ENCODE data around the gene SIRT2.

SIRT2 gene

DNA sequence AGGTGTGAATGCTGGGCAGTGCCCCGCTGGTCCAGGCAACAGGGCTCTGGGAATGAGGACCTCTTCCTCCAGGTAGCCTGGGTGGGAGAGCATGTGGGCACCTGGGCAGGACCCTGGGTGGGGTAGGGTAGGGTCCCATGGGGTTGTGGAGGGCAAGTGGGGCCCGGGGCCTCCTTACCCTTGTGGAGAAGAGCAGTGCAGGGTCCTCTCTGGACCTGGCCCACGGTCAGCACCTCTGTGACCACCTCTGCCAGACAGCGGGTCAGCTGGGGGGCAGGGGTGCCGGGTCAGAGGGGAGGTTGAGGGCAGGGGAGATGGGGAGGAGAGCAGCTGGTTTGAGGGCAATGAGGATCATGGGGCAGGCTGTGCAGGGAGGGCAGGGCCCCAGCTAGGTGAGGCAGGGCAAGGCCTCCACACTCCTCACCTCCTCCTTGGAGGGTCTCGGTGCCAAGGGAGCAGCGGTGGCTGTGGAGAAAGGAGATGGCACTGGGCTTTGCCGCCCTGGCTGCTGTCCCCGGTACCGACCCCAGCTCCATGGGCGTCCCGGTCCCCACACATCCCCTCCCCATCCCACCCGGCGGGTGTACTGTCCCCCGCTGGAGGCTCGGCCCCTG is 12.1 kb upstream of the SIRT2 start:
- DNase-seq (ENCODE audit: insufficient read length, low spot score) (no peak), FAIRE-seq (no peak)
- TF ChIP-seq, protein P1, sequence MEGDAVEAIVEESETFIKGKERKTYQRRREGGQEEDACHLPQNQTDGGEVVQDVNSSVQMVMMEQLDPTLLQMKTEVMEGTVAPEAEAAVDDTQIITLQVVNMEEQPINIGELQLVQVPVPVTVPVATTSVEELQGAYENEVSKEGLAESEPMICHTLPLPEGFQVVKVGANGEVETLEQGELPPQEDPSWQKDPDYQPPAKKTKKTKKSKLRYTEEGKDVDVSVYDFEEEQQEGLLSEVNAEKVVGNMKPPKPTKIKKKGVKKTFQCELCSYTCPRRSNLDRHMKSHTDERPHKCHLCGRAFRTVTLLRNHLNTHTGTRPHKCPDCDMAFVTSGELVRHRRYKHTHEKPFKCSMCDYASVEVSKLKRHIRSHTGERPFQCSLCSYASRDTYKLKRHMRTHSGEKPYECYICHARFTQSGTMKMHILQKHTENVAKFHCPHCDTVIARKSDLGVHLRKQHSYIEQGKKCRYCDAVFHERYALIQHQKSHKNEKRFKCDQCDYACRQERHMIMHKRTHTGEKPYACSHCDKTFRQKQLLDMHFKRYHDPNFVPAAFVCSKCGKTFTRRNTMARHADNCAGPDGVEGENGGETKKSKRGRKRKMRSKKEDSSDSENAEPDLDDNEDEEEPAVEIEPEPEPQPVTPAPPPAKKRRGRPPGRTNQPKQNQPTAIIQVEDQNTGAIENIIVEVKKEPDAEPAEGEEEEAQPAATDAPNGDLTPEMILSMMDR (IDR thresholded peaks at IDR 0.05; ENCODE audit: insufficient read depth, missing control alignments): no peak

- DNase-seq (ENCODE audit: insufficient read length, low spot score): no peak
- TF ChIP-seq, protein P1 (IDR thresholded peaks at IDR 0.05; ENCODE audit: insufficient read depth, missing control alignments): no peak
- no peak for FAIRE-seq
Observed at GRCh38 chr19:38910488-38910887, 11.1 kb upstream of the SIRT2 start.

DNA sequence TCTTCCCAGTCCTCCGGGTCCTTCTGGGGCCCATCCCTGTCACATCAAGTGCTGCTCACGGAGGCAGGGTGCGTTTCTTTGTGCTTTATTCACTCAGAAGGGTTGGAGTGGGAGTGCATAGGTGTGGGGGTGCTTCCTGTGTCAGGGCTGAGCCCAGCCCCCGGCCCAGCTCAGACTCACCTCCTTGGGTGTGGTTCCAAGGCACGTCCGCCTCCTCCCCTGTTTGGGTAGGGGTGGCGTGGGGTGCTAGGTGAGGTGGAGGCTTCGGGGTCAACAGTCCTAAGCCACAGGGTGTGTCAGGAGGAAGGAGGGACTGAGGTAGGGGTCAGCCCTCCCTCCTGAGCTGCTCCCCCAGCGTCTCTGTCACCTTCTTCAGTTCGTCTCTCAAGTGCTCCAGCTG is 9.5 kb upstream of the SIRT2 start:
- TF ChIP-seq, protein P1 (IDR thresholded peaks at IDR 0.05; ENCODE audit: insufficient read depth, missing control alignments): no peak
- no peak for DNase-seq (ENCODE audit: insufficient read length, low spot score)

DNA sequence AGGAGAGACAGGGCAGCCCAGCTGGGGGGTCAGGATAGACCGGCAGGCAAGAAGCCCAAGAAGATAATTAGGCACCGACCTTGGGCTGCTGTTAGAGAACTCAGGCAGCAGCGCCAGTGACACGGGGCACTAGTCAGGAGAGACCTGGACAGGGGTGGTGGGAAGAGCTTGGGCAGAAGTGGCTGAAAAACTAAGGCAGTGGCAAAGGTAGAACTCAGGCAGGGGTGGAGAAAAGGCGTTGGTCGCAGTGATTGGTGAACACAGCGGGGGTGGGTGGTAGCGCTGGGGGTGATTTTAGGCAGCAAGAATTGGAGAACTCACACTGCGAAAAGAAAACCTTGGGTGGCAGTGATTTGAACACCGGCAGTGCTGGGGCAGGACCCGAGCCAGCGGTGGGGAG is 8.3 kb upstream of the SIRT2 start:
- DNase-seq (ENCODE audit: insufficient read length, low spot score) (no peak), FAIRE-seq (no peak)
- TF ChIP-seq, protein P1 (IDR thresholded peaks at IDR 0.05; ENCODE audit: insufficient read depth, missing control alignments): no peak

More for the DNA sequence above, 9.5 kb upstream of the SIRT2 start:
- FAIRE-seq: no peak

DNA sequence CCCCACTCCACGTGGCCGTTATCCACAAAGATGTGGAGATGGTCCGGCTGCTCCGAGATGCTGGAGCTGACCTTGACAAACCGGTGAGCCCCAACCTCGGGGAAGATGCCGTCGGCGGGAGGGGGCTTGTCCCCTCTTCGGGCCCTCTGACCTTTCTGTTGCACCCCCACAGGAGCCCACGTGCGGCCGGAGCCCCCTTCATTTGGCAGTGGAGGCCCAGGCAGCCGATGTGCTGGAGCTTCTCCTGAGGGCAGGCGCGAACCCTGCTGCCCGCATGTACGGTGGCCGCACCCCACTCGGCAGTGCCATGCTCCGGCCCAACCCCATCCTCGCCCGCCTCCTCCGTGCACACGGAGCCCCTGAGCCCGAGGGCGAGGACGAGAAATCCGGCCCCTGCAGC is 7.8 kb upstream of the SIRT2 start:
- TF ChIP-seq, protein P1 (IDR thresholded peaks at IDR 0.05; ENCODE audit: insufficient read depth, missing control alignments): no peak
- FAIRE-seq (no peak), DNase-seq (ENCODE audit: insufficient read length, low spot score) (no peak)

DNA sequence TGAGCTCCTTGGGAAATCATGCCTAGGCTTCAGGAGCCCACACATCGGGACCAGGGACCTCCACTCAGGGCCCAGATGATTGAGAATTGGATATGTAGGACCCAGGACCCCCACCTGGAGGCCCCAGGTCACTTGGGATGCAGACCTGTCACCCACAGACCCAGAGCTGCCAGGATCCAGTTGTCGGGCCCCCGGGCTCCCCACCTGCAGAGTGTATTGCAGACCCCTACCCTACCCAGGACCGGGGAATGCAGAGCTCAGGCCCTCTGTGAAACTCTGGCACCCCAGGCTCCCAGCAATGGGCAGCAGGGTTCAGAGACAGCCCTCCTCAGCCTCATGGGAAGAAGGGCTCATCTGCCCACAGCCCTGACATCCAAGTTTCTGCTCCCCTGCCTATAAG is 6.2 kb upstream of the SIRT2 start:
- TF ChIP-seq, protein P1 (IDR thresholded peaks at IDR 0.05; ENCODE audit: insufficient read depth, missing control alignments): no peak
- FAIRE-seq (no peak), DNase-seq (ENCODE audit: insufficient read length, low spot score) (no peak)

GRCh38 chr19:38904581-38905539 is 5.4 kb upstream of the SIRT2 start:
- TF ChIP-seq, protein P1 (IDR thresholded peaks at IDR 0.05; ENCODE audit: insufficient read depth, missing control alignments): no peak
- no peak for DNase-seq (ENCODE audit: insufficient read length, low spot score)
- no peak for FAIRE-seq
